ENCODE data around the gene SIAE.

- TF ChIP-seq POLR2A (IDR thresholded peaks at IDR 0.05) (no peak), CTCF (IDR thresholded peaks at IDR 0.05) (no peak), POLR2AphosphoS5 (IDR thresholded peaks at IDR 0.05) (no peak)
These were observed 75.9 kb downstream of the SIAE start for GRCh38 chr11:124597626-124598025.

Data from stomach (tissue), 4 donors.